Measurements from ENCODE around the gene RBCK1. TPM values are rescaled to one million over a fixed set of nuclear protein-coding genes. Genes with fewer than 3 reads are reported as not detected.

Gene RBCK1
- total and polyA plus RNA-seq, 2 donors (not counting 3 experiments of a cell fraction or from before 2014, with no cell fraction given), result 80.4 to 82.7 TPM

- ChIA-PET POLR2A (no interaction called here), CTCF (interaction anchor here (1.1 kb wide), 1 partner anchor 28 kb away, joined by 3 read pairs; no protein-coding TSS in a partner anchor)
- Histone ChIP-seq H3K9me1 (replicated peaks; ENCODE audit: control insufficient read depth, extremely low read depth, insufficient read depth, low read length) (no peaks in the 10 kb centered on the region), H3K9me3 (replicated peaks; ENCODE audit: control insufficient read depth, insufficient read depth, low read length) (no peaks in the 10 kb centered on the region), H3K9ac (replicated peaks; ENCODE audit: extremely low read depth, insufficient read depth, low read length) (no peak overlapping the region), H3K36me3 (ENCODE audit: control insufficient read depth in 2 of 2, extremely low read depth in 1 of 2, insufficient read depth in 2 of 2, low read length in 2 of 2) (no peaks in the 10 kb centered on the region), H3K27me3 (ENCODE audit: control insufficient read depth in 2 of 2, insufficient read depth in 2 of 2, low read length in 2 of 2) (no peaks in the 10 kb centered on the region), H3K4me2 (ENCODE audit: insufficient read depth, low read length) (no peak overlapping the region), H3K27ac (ENCODE audit: insufficient read depth, low read depth, low read length) (no peak overlapping the region), H3K4me3 (replicated peaks in 1 of 3; ENCODE audit: insufficient read depth in 1 of 3, low read depth in 1 of 3, low read length in 3 of 3) (no peak overlapping the region), H4K20me1 (replicated peaks; ENCODE audit: control insufficient read depth, extremely low read depth, insufficient read depth, low read length) (no peaks in the 10 kb centered on the region), H3K4me1 (ENCODE audit: control insufficient read depth, extremely low read depth, insufficient read depth, low read length) (peaks cover 8% of the 10 kb centered on the region), H2AFZ (ENCODE audit: low read depth, low read length) (no peak overlapping the region), H3K79me2 (ENCODE audit: control insufficient read depth, insufficient read depth, low read length) (peaks cover 9% of the 10 kb centered on the region)
- intact Hi-C loops (cut with micrococcal nuclease), result no loop called here
- no peak for FAIRE-seq
- BruUV-seq (replicated peaks), result no TSS peak
- dilution Hi-C loops (cut with MboI; ENCODE audit: extremely low pct_ligation_motif_present, low sequenced_read_pairs), result no loop called here
- TF ChIP-seq FOS (IDR thresholded peaks at IDR 0.05; ENCODE audit: borderline replicate concordance, insufficient read depth, low read length), result no peak
- TF ChIP-seq CTCF (IDR thresholded peaks at IDR 0.05; ENCODE audit: extremely low read depth in 1 of 2, insufficient read depth in 1 of 2, low read depth in 1 of 2, low read length in 2 of 2), result no peak
- no peak for TF ChIP-seq GATA2 (IDR thresholded peaks at IDR 0.05; ENCODE audit: insufficient read depth, insufficient read length, low read depth, low read length)
- no peak for TF ChIP-seq EZH2 (IDR thresholded peaks at IDR 0.05; ENCODE audit: borderline replicate concordance, low read depth, low read length, severe bottlenecking)
- TF ChIP-seq MYC (IDR thresholded peaks at IDR 0.05; ENCODE audit: low read depth, low read length), result no peak
- no peak for TF ChIP-seq JUN (IDR thresholded peaks at IDR 0.05; ENCODE audit: borderline replicate concordance, insufficient read depth, insufficient read length, low read depth)
- TF ChIP-seq POLR2A (IDR thresholded peaks at IDR 0.05; ENCODE audit: low read depth, low read length), result no peak
- no peak for TF ChIP-seq MAX (IDR thresholded peaks at IDR 0.05; ENCODE audit: insufficient read depth, insufficient read length)
- TF ChIP-seq POLR2AphosphoS5 (IDR thresholded peaks at IDR 0.05; ENCODE audit: insufficient read depth, low read depth, low read length), result no peak
- no peak for DNase-seq (ENCODE audit: low read depth, low spot score)
These were observed 4.0 kb upstream of the RBCK1 start for GRCh38 chr20:404088-404487.

All from endothelial cell of umbilical vein (primary cell).